ENCODE data around the gene TTR.

TTR gene

GRCh38 chr18:31573051-31573450 is 18.6 kb upstream of the TTR start:
- Histone ChIP-seq H3K79me2 (ENCODE audit: insufficient read depth, low read depth) (no peaks in the 10 kb centered on the region), H3K4me1 (ENCODE audit: low read depth, poor library complexity, severe bottlenecking) (no peaks in the 10 kb centered on the region), H2AFZ (ENCODE audit: low read depth) (no peak overlapping the region), H3K27ac (no peak overlapping the region), H3K36me3 (ENCODE audit: insufficient read depth) (no peaks in the 10 kb centered on the region), H3K4me3 (IDR thresholded peaks at IDR 0.05; ENCODE audit: insufficient read depth, low read depth, low read length) (no peak overlapping the region), H3K4me2 (no peak overlapping the region), H3K9ac (no peak overlapping the region), H4K20me1 (ENCODE audit: insufficient read depth) (no peaks in the 10 kb centered on the region), H3K27me3 (ENCODE audit: insufficient read depth, low read depth) (no peaks in the 10 kb centered on the region)
- no peak for TF ChIP-seq CTCF (conservative IDR thresholded peaks at IDR 0.05; ENCODE audit: low read depth, low read length)

- Histone ChIP-seq H3K4me1 (ENCODE audit: low read depth, poor library complexity, severe bottlenecking) (no peaks in the 10 kb centered on the region), H3K36me3 (ENCODE audit: insufficient read depth) (no peaks in the 10 kb centered on the region), H3K4me3 (IDR thresholded peaks at IDR 0.05; ENCODE audit: insufficient read depth, low read depth, low read length) (no peak overlapping the region), H3K27me3 (ENCODE audit: insufficient read depth, low read depth) (no peaks in the 10 kb centered on the region), H3K27ac (no peak overlapping the region), H3K9ac (no peak overlapping the region), H2AFZ (ENCODE audit: low read depth) (no peak overlapping the region), H3K4me2 (no peak overlapping the region), H4K20me1 (ENCODE audit: insufficient read depth) (no peaks in the 10 kb centered on the region), H3K79me2 (ENCODE audit: insufficient read depth, low read depth) (no peaks in the 10 kb centered on the region)
- no peak for TF ChIP-seq CTCF (conservative IDR thresholded peaks at IDR 0.05; ENCODE audit: low read depth, low read length)
Measured at GRCh38 chr18:31574359-31574758, 17.3 kb upstream of the TTR start.

- Histone ChIP-seq H3K4me2 (no peak overlapping the region), H4K20me1 (ENCODE audit: insufficient read depth) (no peaks in the 10 kb centered on the region), H3K79me2 (ENCODE audit: insufficient read depth, low read depth) (no peaks in the 10 kb centered on the region), H3K9ac (no peak overlapping the region), H3K4me1 (ENCODE audit: low read depth, poor library complexity, severe bottlenecking) (no peaks in the 10 kb centered on the region), H3K4me3 (IDR thresholded peaks at IDR 0.05; ENCODE audit: insufficient read depth, low read depth, low read length) (no peak overlapping the region), H2AFZ (ENCODE audit: low read depth) (no peak overlapping the region), H3K27ac (no peak overlapping the region), H3K36me3 (ENCODE audit: insufficient read depth) (no peaks in the 10 kb centered on the region), H3K27me3 (ENCODE audit: insufficient read depth, low read depth) (no peaks in the 10 kb centered on the region)
- TF ChIP-seq CTCF (conservative IDR thresholded peaks at IDR 0.05; ENCODE audit: low read depth, low read length), result no peak
Measured at GRCh38 chr18:31575515-31576257, 16.0 kb upstream of the TTR start.

- H4K20me1 ChIP-seq (ENCODE audit: insufficient read depth), result no peaks in the 10 kb centered on the region
- no peak overlapping the region for H3K4me3 ChIP-seq (IDR thresholded peaks at IDR 0.05; ENCODE audit: insufficient read depth, low read depth, low read length)
- no peak overlapping the region for H3K9ac ChIP-seq
- H3K27ac ChIP-seq, result no peak overlapping the region
- H3K4me2 ChIP-seq, result no peak overlapping the region
- no peak for TF ChIP-seq CTCF (conservative IDR thresholded peaks at IDR 0.05; ENCODE audit: low read depth, low read length)
- no peaks in the 10 kb centered on the region for H3K79me2 ChIP-seq (ENCODE audit: insufficient read depth, low read depth)
- no peaks in the 10 kb centered on the region for H3K27me3 ChIP-seq (ENCODE audit: insufficient read depth, low read depth)
- H3K36me3 ChIP-seq (ENCODE audit: insufficient read depth), result no peaks in the 10 kb centered on the region
- H3K4me1 ChIP-seq (ENCODE audit: low read depth, poor library complexity, severe bottlenecking), result no peaks in the 10 kb centered on the region
- H2AFZ ChIP-seq (ENCODE audit: low read depth), result no peak overlapping the region
Measured at GRCh38 chr18:31576670-31577069, 15.0 kb upstream of the TTR start.

Data from KMS-11 (cell line).